Epithelial cell of alveolus of lung (primary cell): ENCODE data around the gene SLC4A5. TPM values are rescaled to one million over a fixed set of nuclear protein-coding genes. Genes with fewer than 3 reads are reported as not detected.

Experiments used
- total RNA-seq: library from RNA; depleted of rRNA; stranded (reverse); fragments of >200 nt; gene quantifications from 2 replicates; pipeline ENCODE4 v1.2.1, GENCODE V29; 2015

Gene SLC4A5, protein sequence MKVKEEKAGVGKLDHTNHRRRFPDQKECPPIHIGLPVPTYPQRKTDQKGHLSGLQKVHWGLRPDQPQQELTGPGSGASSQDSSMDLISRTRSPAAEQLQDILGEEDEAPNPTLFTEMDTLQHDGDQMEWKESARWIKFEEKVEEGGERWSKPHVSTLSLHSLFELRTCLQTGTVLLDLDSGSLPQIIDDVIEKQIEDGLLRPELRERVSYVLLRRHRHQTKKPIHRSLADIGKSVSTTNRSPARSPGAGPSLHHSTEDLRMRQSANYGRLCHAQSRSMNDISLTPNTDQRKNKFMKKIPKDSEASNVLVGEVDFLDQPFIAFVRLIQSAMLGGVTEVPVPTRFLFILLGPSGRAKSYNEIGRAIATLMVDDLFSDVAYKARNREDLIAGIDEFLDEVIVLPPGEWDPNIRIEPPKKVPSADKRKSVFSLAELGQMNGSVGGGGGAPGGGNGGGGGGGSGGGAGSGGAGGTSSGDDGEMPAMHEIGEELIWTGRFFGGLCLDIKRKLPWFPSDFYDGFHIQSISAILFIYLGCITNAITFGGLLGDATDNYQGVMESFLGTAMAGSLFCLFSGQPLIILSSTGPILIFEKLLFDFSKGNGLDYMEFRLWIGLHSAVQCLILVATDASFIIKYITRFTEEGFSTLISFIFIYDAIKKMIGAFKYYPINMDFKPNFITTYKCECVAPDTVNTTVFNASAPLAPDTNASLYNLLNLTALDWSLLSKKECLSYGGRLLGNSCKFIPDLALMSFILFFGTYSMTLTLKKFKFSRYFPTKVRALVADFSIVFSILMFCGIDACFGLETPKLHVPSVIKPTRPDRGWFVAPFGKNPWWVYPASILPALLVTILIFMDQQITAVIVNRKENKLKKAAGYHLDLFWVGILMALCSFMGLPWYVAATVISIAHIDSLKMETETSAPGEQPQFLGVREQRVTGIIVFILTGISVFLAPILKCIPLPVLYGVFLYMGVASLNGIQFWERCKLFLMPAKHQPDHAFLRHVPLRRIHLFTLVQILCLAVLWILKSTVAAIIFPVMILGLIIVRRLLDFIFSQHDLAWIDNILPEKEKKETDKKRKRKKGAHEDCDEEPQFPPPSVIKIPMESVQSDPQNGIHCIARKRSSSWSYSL
- under 0.01 and 0.48 TPM in 2 replicates for total RNA-seq

DNA sequence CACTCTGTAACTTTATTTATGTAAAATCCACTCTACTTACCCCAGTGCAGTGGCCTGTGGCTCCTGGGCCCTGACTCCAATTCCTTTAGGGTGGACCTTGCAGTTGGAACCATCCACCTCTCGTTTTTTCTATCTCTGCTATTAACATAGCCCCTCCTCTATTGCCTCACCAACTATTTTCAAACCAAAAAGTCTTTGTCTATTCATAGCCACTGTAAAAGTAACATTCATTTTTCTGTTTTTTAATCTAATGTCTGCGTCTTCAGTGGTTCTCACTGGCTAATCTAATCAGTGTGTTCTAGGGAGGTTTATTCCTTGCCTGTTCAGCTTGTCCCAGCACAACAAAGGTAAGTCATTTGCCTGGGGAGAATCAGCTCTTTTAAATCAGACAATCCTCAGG lies at the start of gene SLC4A5:
TSS of gene SLC4A5 (minus strand) at position 101 of the 400 bp plus-strand sequence. CDS start 28,393 bp downstream, outside the sequence.

DNA sequence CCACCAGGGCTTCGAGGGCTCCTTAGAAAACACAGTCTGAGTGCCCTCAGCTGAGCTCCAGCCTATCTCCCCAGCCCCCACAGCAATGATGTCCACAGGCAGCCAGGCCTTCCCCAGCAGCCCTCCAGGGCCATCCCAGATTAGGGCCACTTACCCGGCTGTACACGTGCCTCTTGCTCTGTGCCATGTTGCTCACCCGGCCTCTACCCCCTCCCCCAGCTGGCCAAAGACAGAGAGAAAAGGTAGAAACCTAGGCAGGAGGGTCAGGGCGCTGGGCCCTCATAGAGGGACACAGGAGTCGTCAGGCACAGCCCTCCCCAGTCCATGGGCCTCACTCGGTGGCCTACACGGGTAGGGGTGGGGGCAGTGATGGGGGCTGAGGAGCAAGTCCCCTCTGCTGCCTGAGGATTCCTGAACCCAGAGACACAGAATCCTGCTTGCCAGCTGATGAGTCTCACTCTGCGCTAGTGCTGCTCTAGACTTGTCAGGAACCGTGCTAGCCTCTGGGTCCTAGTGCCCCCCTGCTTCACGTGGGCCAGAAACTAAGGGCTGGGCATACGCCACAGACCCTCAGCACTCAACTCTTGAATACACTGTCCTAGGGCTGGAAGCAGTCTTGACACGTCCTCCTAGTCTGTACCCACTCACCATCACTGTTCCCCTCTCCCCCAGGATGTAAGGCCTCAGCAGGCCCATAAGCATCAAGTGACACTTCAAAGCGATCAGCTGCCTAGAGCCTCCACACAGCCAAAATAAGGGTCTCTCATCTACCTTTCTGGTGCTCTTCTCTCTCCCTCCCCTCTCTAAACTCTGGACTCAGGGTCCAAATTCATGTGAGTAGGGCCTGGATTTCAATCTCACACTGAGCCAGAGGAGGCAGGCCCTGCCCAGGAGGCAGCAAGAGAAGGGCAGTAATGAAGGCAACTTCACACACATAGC lies 36.9 kb upstream of the SLC4A5 start, which contains the start of gene DCTN1:
TSS of gene DCTN1 (minus strand) at position 461 of the 939 bp plus-strand sequence. CDS start at position 187, 274 bp downstream.

DNA sequence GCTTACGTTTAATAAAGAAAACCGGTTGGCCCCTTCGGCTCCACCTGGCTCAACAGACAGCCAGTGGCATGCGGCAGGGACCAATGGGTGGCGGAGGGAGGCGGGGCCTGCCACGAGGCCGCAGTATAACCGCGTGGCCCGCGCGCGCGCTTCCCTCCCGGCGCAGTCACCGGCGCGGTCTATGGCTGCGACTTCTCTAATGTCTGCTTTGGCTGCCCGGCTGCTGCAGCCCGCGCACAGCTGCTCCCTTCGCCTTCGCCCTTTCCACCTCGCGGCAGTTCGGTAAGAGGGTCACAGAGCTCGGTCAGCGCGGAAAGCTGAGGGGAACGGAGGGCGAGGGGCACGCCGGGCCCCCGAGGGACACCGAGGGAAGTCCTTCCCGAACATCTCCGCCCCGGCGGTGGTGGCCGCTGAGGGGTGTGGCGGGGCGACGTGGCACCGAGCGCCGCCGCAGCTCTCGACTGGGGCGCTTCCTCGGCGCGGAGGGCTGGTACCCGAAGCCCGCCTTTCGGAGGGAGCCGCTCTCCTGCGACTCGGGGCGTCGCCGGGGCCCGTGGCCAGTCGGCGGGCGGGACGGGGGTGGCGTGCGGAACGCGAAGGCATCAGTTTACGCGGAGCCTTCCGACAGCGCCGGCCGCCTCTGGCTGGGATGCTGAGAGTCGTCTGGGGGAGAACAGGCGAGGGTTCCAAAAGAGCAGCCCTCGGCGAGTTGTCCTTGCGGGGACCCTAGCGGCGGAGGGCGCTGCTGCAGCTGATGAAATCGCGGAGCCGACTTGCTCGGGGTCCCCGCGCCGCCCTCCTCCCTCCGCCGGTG lies 144.5 kb downstream of the SLC4A5 start, which contains the start of gene MTHFD2:
TSS of gene MTHFD2 (plus strand) at position 155 of the 814 bp plus-strand sequence. CDS start at position 182, 27 bp downstream.

DNA sequence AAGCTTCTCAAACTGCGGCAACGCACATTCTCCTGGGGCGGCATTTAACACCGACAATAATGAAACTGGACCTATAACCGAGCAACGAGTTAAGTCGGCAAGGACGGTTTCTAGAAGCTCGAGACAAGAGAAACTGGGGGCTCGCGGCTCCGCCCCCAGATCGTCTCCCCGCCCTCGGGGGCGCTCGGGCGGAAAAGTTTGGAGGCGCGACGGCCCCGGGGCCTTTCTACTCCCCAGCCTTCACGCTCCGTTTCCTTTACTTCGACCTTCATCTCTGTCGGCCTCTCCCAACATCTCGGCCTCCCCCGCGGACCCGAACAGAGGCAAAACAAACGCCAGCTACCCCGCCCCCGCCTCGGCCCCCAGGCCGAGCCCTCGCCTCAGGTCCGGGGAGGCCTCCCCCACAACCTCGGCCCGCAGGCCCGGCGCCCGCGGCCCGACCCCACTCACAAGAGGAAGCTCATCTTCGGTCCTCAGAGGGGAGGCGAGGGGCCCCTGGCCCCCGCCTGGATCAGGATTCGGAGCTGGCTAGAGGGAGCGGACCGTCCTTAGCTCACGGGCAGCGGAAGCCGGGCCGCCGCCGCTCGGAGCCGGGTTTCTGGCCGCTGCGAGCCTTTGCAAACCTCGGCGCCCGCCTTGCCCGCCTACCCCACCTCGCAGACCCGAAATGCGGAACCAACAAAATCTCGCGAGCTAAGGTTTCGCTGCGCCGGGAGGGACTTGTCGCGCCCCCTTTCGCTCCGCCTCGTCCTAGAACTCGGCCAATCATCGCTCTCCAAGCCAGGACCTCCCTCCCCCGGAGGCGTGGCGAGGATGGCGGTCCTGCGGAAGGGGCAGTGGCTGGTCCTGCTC lies 164.8 kb downstream of the SLC4A5 start, which contains the start of gene MOB1A:
TSS of gene MOB1A (minus strand) at position 669 of the 852 bp plus-strand sequence. CDS start at position 464, 205 bp downstream.

Other genes starting within 250 kb of the SLC4A5 start
- 30.9 and 89.6 TPM in 2 replicates for gene BOLA3, start 195.5 kb downstream of the SLC4A5 start, total RNA-seq
- 84.2 and 90.9 TPM in 2 replicates for gene MOB1A, start 164.5 kb downstream of the SLC4A5 start, total RNA-seq
- 45.3 and 186 TPM in 2 replicates for gene MTHFD2, start 144.8 kb downstream of the SLC4A5 start, total RNA-seq
- 78.5 and 104 TPM in 2 replicates for gene DCTN1, start 36.9 kb upstream of the SLC4A5 start, total RNA-seq
- 0.72 and 2.1 TPM in 2 replicates for gene C2orf81, start 78.2 kb upstream of the SLC4A5 start, total RNA-seq
- gene WDR54, start 78.3 kb upstream of the SLC4A5 start, total RNA-seq = 64.2 and 88.8 TPM in 2 replicates
- 15.1 and 15.7 TPM in 2 replicates for gene RTKN, start 98.5 kb upstream of the SLC4A5 start, total RNA-seq
- gene INO80B, start 111.7 kb upstream of the SLC4A5 start, total RNA-seq = 15.9 and 23.9 TPM in 2 replicates
- 87.9 and 88.0 TPM in 2 replicates for gene WBP1, start 115.0 kb upstream of the SLC4A5 start, total RNA-seq
- gene MOGS, start 122.0 kb upstream of the SLC4A5 start, total RNA-seq = 101 and 103 TPM in 2 replicates
- 44.1 and 49.9 TPM in 2 replicates for gene MRPL53, start 129.3 kb upstream of the SLC4A5 start, total RNA-seq
- 8.4 and 9.8 TPM in 2 replicates for gene CCDC142, start 139.6 kb upstream of the SLC4A5 start, total RNA-seq
- gene TTC31, start 139.7 kb upstream of the SLC4A5 start, total RNA-seq = 13.1 and 31.8 TPM in 2 replicates
- 0.64 and 3.1 TPM in 2 replicates for gene LBX2, start 156.2 kb upstream of the SLC4A5 start, total RNA-seq
- 8.5 and 15.8 TPM in 2 replicates for gene PCGF1, start 164.3 kb upstream of the SLC4A5 start, total RNA-seq
- not detected in 2 replicates for gene TLX2, start 171.0 kb upstream of the SLC4A5 start, total RNA-seq
- gene DQX1, start 182.8 kb upstream of the SLC4A5 start, total RNA-seq = 0.39 TPM in 1 of 2 replicates, not detected in the other
- gene AUP1, start 186.3 kb upstream of the SLC4A5 start, total RNA-seq = 73.7 and 74.2 TPM in 2 replicates
- gene HTRA2, start 186.5 kb upstream of the SLC4A5 start, total RNA-seq = 25.6 and 28.8 TPM in 2 replicates
- gene LOXL3, start 210.5 kb upstream of the SLC4A5 start, total RNA-seq = 18.6 and 25.8 TPM in 2 replicates
- gene DOK1, start 211.3 kb upstream of the SLC4A5 start, total RNA-seq = 11.8 and 16.9 TPM in 2 replicates